NCI-H2107 (cell line): ENCODE results near the gene RAB20.

Experiments used
- DNase-seq: peaks from one replicate; lab custom pipeline; 2025; lab: John Stamatoyannopoulos, UW

RAB20 gene

DNA sequence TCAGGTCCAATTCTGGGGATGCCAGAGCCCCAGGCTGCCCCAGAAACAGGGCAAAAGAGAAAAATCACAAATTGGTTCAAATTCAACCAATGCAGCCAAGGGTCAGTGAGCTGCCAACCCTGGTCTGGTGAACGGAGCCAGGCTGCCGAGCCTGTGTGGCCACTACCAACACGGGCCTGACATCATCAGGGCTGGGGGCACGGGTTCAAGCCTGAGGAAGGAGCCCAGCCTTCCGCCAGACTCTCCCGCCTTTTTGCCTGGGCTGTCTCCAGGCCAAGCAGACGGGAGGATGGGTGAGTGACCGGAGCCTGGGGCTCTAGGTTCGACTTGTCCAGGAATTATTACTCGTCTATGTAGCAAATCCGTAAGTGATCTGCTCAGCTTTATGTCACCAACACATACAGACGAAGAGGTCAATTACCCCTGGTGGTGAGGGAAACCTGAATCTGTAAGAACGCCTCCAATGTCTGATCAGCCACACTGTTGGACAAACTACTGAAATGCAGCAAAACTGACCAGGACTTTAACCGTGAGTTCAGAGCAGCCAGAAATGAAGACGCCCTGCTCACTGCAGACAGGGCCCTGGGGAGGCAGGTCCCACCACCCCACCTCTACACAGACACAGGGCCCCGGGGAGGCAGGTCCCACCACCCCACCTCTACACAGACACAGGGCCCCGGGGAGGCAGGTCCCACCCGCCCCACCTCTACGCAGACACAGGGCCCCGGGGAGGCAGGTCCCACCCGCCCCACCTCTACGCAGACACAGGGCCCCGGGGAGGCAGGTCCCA lies 31.8 kb downstream of the RAB20 start:
- no peak for DNase-seq

DNA sequence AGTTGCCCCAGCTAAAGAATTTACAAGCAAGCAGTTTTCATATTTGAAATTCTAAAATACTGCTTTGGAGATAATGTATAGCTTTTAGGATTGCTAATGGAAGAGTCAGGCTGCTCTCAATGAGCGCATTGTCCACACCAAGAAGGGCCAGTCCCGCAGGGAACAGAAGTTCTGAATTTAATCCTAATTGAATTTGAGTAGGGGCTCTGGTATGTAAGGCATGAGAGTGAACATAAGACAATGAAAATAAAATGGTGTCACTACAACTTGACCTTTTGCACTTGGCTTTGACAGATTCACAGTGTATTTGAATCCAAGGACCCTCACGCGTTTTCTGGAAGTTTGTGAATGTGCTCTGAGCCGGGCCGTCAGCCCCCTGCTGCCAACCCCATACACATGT lies 32.6 kb downstream of the RAB20 start:
- no peak for DNase-seq

GRCh38 chr13:110528371-110528770 lies 33.2 kb downstream of the RAB20 start:
- DNase-seq = no peak

DNA sequence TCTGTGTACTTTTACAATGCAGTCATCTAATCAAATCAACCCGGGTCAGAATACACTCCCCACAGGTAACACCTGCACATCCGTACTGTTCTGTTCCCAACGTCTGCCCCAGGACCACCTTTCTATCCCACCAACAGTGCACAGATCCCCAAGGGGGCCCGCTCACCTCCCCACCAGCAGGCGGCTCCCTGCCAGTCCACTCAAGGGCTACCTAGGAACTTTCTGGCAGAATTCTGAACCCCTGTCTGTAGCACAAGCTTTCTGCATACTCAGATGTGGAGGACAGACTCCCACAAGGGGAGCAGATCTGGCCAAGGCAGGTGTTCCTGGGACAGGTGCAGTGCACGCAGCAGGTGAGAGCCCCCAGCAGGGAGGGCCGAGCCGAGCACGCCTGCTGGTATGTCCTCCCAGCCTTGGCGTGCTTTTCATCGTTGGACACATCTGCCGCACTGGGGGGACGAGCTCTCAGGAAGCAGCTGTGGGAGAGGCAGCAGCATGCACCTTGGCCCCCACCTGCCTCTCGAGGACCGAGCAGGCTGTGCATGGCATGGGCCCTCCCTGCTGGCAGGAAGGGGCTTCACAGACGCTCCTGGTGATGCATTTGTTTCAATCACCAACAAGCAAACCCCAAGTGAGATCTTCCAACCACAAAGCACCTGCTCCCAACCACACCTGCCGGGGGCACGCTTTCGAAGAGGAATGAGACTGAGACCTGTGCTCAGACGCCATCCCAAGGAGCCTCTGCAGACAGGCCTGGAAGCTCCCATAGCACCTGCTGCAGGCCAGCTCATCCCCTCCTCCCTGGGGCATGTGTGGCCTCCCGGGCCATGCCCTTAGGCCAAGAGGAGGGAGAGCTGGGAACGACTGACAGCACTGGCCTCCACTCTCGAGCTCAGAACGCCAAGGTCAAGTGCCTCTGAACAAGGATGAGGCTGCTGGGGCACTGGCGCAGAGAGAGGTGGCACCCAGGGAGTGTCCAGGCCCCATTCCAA lies 35.9 kb downstream of the RAB20 start:
- DNase-seq = peak; percentile 90

DNA sequence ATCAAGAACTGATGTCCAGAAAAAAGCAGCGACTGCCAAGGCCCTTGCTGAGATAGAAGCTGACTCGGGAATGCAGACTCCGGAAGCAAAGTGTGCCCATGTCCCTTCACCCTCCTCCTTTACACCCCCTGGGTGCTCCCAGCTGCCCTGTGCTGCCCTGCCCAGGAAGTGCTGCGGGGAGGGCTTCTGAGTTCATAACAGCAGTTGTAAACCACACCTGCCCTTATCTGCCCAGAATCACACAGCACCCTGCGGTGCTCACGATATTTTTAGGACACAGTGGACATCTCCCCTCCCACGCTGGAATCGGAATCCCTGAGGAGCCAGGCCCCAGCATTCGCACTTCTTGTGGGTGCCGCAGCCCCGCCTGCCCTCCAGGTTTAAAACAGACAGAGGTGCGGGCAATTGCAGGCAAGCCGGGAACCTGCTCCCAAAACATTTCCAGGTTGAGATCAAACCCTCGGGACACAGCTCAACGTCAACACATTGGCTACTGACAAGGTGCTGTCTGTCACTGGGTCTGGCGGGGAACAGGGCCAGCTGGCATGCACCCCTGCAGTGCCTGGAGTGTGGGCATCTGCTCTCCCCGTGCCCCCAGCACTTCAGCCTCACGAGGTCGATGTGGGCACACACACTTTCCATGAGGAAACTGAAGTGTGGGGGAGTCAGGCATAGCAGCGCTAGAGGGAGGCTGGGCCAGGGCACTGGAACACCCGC lies 36.8 kb downstream of the RAB20 start:
- no peak for DNase-seq

DNA sequence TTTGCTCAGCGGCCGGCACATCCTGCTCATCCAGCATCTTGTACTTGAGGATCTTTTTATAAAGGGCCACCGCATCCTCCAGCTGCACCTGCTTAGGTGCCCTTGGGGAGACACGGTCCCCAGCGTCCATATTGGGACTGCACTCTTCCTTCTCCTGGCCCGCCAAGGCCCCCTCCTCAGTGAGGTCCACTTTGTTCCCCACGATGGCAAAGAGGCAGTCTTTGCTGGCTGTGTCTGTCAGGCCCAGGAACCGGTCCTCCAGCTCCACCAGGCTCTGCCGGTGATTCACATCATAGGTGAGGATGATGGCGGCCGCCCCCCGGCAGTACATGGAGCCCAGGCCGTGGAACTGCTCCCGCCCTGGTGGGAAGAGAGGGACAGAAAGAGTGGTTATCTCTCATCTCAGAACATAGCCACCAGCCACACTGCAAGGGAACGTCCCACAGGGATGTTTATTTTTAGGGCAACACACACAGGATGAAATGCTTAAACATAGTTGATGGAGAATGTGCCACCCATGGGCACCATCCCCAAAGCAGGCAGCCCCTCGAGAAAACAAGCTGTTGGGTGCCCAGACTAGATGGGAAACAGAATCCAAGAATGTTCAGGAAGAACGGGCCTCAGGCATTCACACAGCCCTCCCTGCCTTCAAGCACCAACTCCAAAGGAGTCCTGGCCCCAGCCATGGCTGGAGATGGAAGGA lies 37.5 kb downstream of the RAB20 start:
- DNase-seq = no peak

DNA sequence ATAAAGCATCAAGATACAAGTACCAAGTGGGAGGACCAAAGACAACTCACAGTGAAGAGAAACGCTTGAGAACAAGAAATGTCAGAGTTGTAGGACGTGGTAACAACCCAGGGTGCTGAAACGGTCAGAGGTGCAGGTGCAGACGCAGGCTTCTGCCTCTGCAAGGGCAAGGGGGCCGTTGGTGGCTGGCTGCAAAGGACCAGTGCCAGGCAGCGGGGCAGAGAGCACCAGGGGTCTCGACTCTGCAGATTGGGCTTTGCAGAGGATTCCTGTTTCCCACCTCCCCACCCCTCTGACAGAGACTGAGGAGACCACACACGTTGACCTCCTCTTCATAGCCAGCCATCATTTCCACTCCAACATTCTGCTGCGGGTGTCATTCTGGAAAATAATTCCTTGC lies 38.3 kb downstream of the RAB20 start:
- no peak for DNase-seq

DNA sequence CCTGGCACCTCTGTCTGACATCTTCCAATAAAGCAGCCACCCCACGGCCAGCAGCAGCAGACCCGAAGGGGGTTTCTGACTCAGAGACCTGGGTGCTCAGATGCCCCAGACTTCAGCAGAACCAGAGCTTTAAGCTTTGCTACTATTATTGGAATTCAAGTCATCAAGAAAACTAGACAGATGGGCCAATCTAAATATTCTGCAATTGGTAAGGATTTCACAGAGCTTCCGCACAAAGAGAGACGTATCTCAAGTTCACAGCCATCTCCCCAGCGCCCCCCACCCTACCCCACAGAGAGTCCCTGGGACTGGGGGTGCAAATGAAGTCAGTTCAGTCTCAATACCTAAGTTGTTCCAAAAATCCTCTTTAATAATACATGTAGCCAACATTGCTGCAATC lies 38.8 kb downstream of the RAB20 start:
- no peak for DNase-seq

DNA sequence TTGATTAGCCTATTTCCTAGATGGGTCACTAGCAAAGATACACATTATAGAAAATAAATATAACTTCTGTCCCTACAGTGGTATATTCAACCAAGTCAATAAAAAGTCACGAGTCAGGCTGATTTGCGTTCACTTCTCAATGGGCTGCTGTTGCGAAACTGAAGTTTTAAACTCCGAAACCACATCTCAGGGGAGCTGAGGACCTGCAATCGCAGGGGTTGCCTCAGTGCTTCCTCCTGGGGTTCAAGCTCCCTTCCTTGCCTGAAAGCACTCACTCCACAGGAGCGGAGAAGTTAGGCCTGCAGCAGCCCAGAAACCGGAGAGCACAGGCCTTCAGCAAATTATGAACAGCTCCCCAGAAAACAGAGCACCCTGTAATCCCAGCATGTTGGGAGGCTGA lies 39.6 kb downstream of the RAB20 start:
- DNase-seq = no peak

DNA sequence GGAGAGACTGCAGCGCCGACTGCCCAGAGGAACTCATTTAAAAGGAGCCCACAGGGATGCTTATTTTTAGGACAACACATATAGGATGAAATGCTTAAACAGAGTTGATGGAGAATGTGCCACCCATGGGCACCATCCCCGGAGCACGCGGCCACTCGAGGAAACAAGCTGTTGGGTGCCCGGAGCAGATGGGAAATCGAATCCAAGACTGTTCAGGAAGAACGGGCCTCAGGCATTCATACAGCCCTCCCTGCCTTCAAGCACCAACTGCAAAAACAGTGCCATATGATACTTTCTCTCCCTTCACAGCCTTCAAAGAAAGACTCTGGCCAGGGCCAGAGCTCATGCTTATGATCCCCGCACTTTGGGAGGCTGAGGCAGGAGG lies 40.2 kb downstream of the RAB20 start:
- DNase-seq = no peak

DNA sequence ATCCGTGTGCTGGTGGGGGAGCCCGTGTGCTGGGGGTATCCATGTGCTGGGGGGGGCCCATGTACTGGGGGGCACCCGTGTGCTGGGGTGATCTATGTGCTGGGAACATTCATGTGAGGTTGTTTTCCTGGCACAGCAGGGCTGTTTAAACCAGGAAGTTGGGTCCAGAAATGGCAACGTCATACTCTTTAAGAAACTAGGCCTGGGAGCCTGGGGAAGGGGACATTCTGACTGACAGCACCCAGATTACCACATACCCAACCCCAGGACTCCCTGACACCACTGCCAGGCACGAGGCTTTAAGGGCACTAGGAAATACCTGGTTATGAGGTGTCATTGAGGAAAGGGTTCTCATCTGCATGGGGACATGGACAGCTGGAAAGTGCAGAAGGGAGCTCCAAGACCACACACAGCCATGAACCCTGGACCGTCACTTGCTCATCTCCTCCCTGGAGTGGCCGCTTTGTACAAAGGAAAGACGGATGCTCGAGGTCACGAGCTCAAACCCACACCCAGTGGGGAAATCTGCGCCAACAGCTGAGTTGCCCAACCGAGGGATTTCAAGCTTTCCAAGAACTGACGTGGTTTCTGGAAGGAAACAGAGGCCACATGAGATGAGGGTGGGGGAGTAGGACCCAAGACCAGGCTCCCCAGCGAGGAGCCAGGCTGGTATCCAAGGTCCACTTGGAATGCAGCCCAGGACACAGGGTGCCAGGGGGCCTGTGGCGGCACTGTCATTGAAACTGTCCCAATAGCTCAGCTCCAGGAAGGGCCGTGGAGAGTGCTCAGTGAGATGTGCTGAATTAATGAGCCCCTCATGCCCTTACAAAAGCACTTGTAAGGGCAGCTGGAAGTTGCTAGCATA lies 40.9 kb downstream of the RAB20 start:
- no peak for DNase-seq

GRCh38 chr13:110519506-110519905 lies 42.0 kb downstream of the RAB20 start:
- DNase-seq = no peak

DNA sequence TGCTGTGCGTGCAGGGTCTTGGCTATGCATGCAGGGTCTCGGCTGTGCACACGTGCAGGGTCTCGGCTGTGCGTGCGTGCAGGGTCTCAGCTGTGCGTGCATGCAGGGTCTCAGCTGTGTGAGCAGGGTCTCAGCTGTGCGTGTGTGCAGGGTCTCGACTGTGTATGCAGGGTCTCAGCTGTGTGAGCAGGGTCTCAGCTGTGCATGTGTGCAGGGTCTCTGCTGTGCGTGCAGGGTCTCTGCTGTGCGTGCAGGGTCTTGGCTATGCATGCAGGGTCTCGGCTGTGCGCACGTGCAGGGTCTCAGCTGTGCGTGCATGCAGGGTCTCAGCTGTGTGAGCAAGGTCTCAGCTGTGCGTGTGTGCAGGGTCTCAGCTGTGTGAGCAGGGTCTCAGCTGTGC lies 42.5 kb downstream of the RAB20 start:
- DNase-seq = no peak

DNA sequence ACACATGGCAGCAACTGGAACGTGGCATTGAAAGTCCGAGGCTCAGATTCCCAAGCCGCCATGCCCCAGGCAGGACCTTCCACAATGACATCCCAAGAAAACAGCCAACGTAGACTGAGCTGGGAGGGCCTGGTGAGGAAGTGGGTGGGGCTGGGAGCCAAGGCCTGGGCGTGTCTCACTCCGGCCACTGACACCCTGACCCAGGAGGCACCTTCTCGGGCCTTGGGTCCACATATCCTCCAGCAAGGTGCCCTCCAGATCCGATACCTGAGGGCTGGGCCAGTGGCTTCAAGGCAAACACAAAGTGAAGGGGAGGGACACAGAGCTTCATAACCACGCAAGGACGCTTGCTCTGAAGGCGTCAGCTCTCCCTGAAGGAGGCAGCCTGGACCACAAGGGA lies 43.0 kb downstream of the RAB20 start:
- DNase-seq = no peak

- no peak for DNase-seq
Measured at GRCh38 chr13:110518226-110518525, 43.3 kb downstream of the RAB20 start.

- DNase-seq = no peak
Measured at GRCh38 chr13:110517505-110518225, 43.9 kb downstream of the RAB20 start.

DNA sequence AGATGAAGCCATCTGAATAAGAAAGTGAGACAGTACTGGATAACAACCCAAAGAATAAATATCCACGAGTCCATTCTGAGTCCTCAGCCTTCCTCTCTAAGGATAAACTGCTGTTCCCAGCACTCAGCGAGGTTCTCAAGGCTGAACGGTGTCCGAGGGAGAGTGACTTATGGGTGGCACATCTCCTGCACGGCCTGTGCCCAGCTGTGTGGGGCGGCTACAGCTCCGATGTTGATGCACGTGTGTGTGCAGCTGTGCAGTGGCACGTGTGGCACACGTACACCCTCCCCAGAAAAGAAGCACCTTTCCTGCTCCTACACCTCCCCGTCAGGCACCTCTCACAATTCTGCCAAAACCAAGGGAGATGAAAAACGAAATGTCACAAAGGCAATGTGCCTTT lies 45.0 kb downstream of the RAB20 start:
- no peak for DNase-seq

DNA sequence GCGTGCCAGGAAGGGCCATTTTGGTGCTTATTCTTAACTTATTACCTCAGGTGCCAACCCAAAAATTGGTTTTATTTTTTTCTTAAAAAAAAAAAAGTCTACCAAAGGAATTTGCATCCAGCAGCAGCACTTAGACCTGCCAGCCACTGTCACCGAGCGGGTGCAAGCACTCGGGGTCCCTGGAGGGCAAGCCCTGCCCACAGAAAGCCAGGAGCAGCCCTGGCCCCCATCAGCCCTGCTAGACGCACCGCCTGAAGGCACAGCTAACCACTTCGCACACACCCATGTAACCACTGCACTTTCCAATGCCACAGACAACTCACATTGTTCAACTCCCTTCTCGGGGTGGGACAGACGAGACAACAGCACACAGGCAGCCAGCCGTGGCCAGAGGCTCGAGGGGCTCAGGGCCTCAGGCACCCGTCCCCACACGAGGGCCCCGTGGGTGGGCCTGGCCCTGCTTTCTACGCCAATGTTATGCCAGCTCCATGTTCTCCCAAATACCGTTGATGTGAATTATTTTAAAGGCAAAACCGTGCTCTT lies 49.3 kb downstream of the RAB20 start:
- no peak for DNase-seq

DNA sequence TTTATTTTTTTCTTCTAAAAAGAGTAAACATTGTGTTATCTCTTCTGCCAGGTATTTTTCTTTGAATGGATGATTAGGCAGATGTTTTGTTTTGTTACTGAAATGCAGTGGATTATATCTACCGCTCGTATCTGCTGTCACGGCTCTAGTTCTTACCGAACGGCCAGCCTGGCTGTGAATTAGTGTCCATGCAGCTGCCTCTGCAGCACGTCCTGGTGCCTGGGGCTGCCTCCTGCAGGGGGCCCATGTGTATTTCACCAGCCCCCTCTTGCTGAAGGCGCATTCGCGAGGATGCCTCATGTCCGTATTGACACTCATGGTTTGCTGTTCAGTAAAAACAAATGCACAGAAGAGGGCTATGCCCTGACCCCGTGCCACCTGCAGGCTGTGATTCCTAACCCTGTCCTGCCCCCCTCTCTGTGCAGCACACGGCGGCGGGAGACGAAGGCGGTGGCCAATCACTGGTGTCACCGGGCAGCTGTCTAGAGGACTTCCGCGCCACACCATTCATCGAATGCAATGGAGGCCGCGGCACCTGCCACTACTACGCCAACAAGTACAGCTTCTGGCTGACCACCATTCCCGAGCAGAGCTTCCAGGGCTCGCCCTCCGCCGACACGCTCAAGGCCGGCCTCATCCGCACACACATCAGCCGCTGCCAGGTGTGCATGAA lies 49.9 kb downstream of the RAB20 start:
- DNase-seq = no peak
